Measurements from ENCODE around the gene EPS15. TPM values are rescaled to one million over a fixed set of nuclear protein-coding genes. Genes with fewer than 3 reads are reported as not detected.

Gene EPS15
- polyA plus RNA-seq, 1 of the 3 experiments (the other 2 are of a cell fraction) = 17.0 TPM

GRCh38 chr1:51328926-51329325 lies 190.1 kb downstream of the EPS15 start:
- H2AFZ ChIP-seq (ENCODE audit: low read depth) = peak overlapping the region; percentile 38; the same call in 1 of the 2 replicates
- H3K4me1 ChIP-seq (ENCODE audit: control insufficient read depth in 1 of 2, insufficient read depth in 2 of 2, low read depth in 1 of 2, low read length in 1 of 2) = peaks cover 5 to 29% of the 10 kb centered on the region in 2 experiments; a peak in 2 of 4 replicates
- WGBS (ENCODE audit: low lambda C conversion rate) = 90% methylated on average over 4 of the region's 4 CpGs
- H3K9me2 ChIP-seq = no peaks in the 10 kb centered on the region
- no peaks in the 10 kb centered on the region for H4K20me1 ChIP-seq (ENCODE audit: insufficient read depth)
- DNase-seq = no peak
- peak overlapping the region; percentile 17; the same call in 1 of the 2 replicates for H3K4me2 ChIP-seq
- peaks cover 6% of the 10 kb centered on the region for H3F3A ChIP-seq (replicated peaks; ENCODE audit: insufficient read depth)
- no peaks in the 10 kb centered on the region for H3K27me3 ChIP-seq (ENCODE audit: insufficient read depth)
- TF ChIP-seq FOXJ3 (CRISPR knock-in tag; IDR thresholded peaks at IDR 0.05) (no peak), TEAD4 (IDR thresholded peaks at IDR 0.05; ENCODE audit: borderline replicate concordance, insufficient read depth) (no peak), USF1 (IDR thresholded peaks at IDR 0.05; ENCODE audit: borderline replicate concordance, low read depth) (no peak), IRF3 (IDR thresholded peaks at IDR 0.05; ENCODE audit: low read depth, low read length) (no peak), MEF2A (IDR thresholded peaks at IDR 0.05; ENCODE audit: borderline replicate concordance, low read depth) (no peak), JUND (IDR thresholded peaks at IDR 0.05) (no peak)
- no peak overlapping the region for H3K9ac ChIP-seq
- ChIA-PET POLR2A (no interaction called here), CTCF (interaction anchor here (1.1 kb wide), 1 partner anchor 32 kb away, joined by 5 read pairs; no protein-coding TSS in a partner anchor)
- H3K4me3 ChIP-seq (ENCODE audit: low read depth in 2 of 2, low read length in 1 of 2) = no peak overlapping the region
- 0 out of 4 replicates have a peak overlapping the region, but pooled peaks of 1 of the 2 experiments have one; percentile 23 for H3K27ac ChIP-seq (ENCODE audit: low read depth in 2 of 2, low read length in 1 of 2)
- H3K36me3 ChIP-seq (replicated peaks in 1 of 2; ENCODE audit: control insufficient read depth in 1 of 2, insufficient read depth in 2 of 2, low read length in 1 of 2) = no peaks in the 10 kb centered on the region
- no peaks in the 10 kb centered on the region for H3K9me3 ChIP-seq
- H3K79me2 ChIP-seq (ENCODE audit: insufficient read depth) = no peaks in the 10 kb centered on the region

- Histone ChIP-seq H3K36me3 (replicated peaks in 1 of 2; ENCODE audit: control insufficient read depth in 1 of 2, insufficient read depth in 2 of 2, low read length in 1 of 2) (no peaks in the 10 kb centered on the region), H4K20me1 (ENCODE audit: insufficient read depth) (no peaks in the 10 kb centered on the region), H3K9me2 (no peaks in the 10 kb centered on the region), H3K27ac (ENCODE audit: low read depth in 2 of 2, low read length in 1 of 2) (peak overlapping the region in 1 of 2 experiments; percentile 23; a peak in 1 of 4 replicates), H2AFZ (ENCODE audit: low read depth) (peak overlapping the region; percentile 38; the same call in 1 of the 2 replicates), H3K9me3 (no peaks in the 10 kb centered on the region), H3K4me3 (ENCODE audit: low read depth in 2 of 2, low read length in 1 of 2) (no peak overlapping the region), H3F3A (replicated peaks; ENCODE audit: insufficient read depth) (peaks cover 6% of the 10 kb centered on the region), H3K4me2 (no peak overlapping the region), H3K9ac (no peak overlapping the region), H3K79me2 (ENCODE audit: insufficient read depth) (no peaks in the 10 kb centered on the region), H3K27me3 (ENCODE audit: insufficient read depth) (no peaks in the 10 kb centered on the region), H3K4me1 (ENCODE audit: control insufficient read depth in 1 of 2, insufficient read depth in 2 of 2, low read depth in 1 of 2, low read length in 1 of 2) (peaks cover 5 to 29% of the 10 kb centered on the region in 2 experiments; a peak in 2 of 4 replicates)
- TF ChIP-seq MAX (IDR thresholded peaks at IDR 0.05; ENCODE audit: low read depth) (peak; percentile 28; the same call in 1 of the 2 replicates), TCF12 (IDR thresholded peaks at IDR 0.05) (no peak)
- POLR2A ChIA-PET = no interaction called here
- 74% methylated on average over 3 of the region's 3 CpGs for WGBS (ENCODE audit: low lambda C conversion rate)
- CTCF ChIA-PET = no interaction called here
- no peak for DNase-seq
Measured at GRCh38 chr1:51328279-51328678, 190.8 kb downstream of the EPS15 start.

GRCh38 chr1:51327386-51327785 lies 191.7 kb downstream of the EPS15 start:
- CTCF ChIA-PET = interaction anchor here (0.9 to 2.0 kb wide), 3 partner anchors 18 to 342 kb away, joined by 3 to 7 read pairs (median 3); no protein-coding TSS in a partner anchor
- Histone ChIP-seq H2AFZ (ENCODE audit: low read depth) (no peak overlapping the region), H3K36me3 (replicated peaks in 1 of 2; ENCODE audit: control insufficient read depth in 1 of 2, insufficient read depth in 2 of 2, low read length in 1 of 2) (no peaks in the 10 kb centered on the region), H3K4me2 (no peak overlapping the region), H3K4me3 (ENCODE audit: low read depth in 2 of 2, low read length in 1 of 2) (no peak overlapping the region), H3K4me1 (ENCODE audit: control insufficient read depth in 1 of 2, insufficient read depth in 2 of 2, low read depth in 1 of 2, low read length in 1 of 2) (peaks cover 5 to 29% of the 10 kb centered on the region in 2 experiments; a peak in 2 of 4 replicates), H3K27me3 (ENCODE audit: insufficient read depth) (no peaks in the 10 kb centered on the region), H3K9ac (no peak overlapping the region), H3K27ac (ENCODE audit: low read depth in 2 of 2, low read length in 1 of 2) (no peak overlapping the region), H4K20me1 (ENCODE audit: insufficient read depth) (no peaks in the 10 kb centered on the region), H3K79me2 (ENCODE audit: insufficient read depth) (no peaks in the 10 kb centered on the region), H3K9me3 (no peaks in the 10 kb centered on the region), H3K9me2 (no peaks in the 10 kb centered on the region), H3F3A (replicated peaks; ENCODE audit: insufficient read depth) (peaks cover 6% of the 10 kb centered on the region)
- no peak for DNase-seq
- POLR2A ChIA-PET = no interaction called here
- WGBS (ENCODE audit: low lambda C conversion rate) = 66% methylated on average over 5 of the region's 5 CpGs
- no peak for TF ChIP-seq GABPA (IDR thresholded peaks at IDR 0.05; ENCODE audit: low read depth)
- no peak for TF ChIP-seq ZBTB33 (IDR thresholded peaks at IDR 0.05; ENCODE audit: borderline replicate concordance, low read depth)
- TF ChIP-seq YY1 (IDR thresholded peaks at IDR 0.05; ENCODE audit: low read depth) = no peak
- TF ChIP-seq RCOR1 (IDR thresholded peaks at IDR 0.05; ENCODE audit: low read length) = no peak
- TF ChIP-seq CTCF (IDR thresholded peaks at IDR 0.05) = no peak
- no peak for TF ChIP-seq TCF12 (IDR thresholded peaks at IDR 0.05)
- TF ChIP-seq RAD21 (IDR thresholded peaks at IDR 0.05; ENCODE audit: low read length) = no peak
- no peak for TF ChIP-seq SMC3 (IDR thresholded peaks at IDR 0.05; ENCODE audit: low read depth, low read length)
- no peak for TF ChIP-seq FOSL2 (IDR thresholded peaks at IDR 0.05; ENCODE audit: borderline replicate concordance, low read depth)
- TF ChIP-seq POLR2AphosphoS5 (IDR thresholded peaks at IDR 0.05; ENCODE audit: low read depth, low read length) = no peak

Measured in SK-N-SH (cell line).